ENCODE measurements around the gene FHAD1. TPM values are rescaled to one million over a fixed set of nuclear protein-coding genes. Genes with fewer than 3 reads are reported as not detected.

FHAD1 gene
- polyA plus RNA-seq, 1 of the 3 experiments (the other 2 are of a cell fraction): 0.48 TPM

DNA sequence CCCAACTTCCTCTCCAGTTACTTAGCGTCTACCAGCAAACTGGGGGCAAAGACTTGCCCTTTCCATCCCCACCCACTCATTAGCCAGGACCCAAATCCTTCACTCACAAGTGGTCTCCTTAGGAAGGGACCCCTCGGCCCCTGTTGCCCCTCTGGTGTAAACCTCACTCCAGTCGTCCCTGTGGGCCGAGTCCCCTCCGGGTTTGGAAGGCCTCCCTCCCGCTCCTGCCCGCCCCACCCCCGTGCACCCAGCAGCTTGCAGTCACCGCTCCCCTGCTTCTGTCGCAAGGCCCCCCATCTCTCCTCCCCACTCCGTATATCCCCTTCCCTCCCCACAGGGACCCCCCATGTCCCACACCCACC is 163.8 kb downstream of the FHAD1 start (continued):
- TF ChIP-seq, protein P1, sequence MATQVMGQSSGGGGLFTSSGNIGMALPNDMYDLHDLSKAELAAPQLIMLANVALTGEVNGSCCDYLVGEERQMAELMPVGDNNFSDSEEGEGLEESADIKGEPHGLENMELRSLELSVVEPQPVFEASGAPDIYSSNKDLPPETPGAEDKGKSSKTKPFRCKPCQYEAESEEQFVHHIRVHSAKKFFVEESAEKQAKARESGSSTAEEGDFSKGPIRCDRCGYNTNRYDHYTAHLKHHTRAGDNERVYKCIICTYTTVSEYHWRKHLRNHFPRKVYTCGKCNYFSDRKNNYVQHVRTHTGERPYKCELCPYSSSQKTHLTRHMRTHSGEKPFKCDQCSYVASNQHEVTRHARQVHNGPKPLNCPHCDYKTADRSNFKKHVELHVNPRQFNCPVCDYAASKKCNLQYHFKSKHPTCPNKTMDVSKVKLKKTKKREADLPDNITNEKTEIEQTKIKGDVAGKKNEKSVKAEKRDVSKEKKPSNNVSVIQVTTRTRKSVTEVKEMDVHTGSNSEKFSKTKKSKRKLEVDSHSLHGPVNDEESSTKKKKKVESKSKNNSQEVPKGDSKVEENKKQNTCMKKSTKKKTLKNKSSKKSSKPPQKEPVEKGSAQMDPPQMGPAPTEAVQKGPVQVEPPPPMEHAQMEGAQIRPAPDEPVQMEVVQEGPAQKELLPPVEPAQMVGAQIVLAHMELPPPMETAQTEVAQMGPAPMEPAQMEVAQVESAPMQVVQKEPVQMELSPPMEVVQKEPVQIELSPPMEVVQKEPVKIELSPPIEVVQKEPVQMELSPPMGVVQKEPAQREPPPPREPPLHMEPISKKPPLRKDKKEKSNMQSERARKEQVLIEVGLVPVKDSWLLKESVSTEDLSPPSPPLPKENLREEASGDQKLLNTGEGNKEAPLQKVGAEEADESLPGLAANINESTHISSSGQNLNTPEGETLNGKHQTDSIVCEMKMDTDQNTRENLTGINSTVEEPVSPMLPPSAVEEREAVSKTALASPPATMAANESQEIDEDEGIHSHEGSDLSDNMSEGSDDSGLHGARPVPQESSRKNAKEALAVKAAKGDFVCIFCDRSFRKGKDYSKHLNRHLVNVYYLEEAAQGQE (IDR thresholded peaks at IDR 0.05; ENCODE audit: low read depth, low read length): no peak
- TF ChIP-seq RXRA (IDR thresholded peaks at IDR 0.05; ENCODE audit: borderline replicate concordance, low read depth) (no peak), MEF2A (IDR thresholded peaks at IDR 0.05; ENCODE audit: borderline replicate concordance, low read depth) (no peak)
- TF ChIP-seq, protein P2, sequence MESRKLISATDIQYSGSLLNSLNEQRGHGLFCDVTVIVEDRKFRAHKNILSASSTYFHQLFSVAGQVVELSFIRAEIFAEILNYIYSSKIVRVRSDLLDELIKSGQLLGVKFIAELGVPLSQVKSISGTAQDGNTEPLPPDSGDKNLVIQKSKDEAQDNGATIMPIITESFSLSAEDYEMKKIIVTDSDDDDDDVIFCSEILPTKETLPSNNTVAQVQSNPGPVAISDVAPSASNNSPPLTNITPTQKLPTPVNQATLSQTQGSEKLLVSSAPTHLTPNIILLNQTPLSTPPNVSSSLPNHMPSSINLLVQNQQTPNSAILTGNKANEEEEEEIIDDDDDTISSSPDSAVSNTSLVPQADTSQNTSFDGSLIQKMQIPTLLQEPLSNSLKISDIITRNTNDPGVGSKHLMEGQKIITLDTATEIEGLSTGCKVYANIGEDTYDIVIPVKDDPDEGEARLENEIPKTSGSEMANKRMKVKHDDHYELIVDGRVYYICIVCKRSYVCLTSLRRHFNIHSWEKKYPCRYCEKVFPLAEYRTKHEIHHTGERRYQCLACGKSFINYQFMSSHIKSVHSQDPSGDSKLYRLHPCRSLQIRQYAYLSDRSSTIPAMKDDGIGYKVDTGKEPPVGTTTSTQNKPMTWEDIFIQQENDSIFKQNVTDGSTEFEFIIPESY (IDR thresholded peaks at IDR 0.05; ENCODE audit: borderline replicate concordance, low read depth): no peak

DNA sequence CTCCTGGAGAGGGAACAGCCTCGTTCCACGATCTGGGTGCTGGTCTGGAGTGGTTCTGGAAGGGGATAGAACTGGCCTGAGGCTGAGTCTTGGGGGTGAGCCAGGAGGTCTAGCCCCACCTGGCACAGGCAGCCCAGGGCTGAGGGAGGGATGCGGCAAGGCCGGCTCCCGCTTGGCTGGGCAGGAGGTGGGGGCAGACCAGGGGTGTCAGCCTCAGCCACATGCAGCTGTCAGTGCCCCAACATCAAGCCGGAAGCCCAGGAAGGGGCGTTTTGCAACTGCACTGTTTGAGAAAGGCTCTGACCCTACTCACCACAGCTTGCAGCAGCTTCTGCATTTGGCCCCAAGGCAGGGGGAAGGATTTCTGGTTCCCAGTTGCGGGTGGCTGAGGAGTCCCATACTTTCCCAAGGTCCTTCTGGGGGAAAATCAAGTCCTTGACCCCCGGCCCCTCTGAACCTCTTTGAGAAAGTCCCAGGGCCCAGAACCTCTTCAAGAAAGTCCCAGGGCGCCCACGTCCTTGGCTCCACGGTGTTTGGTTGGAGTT is 164.6 kb downstream of the FHAD1 start:
- POLR2A ChIA-PET: no interaction called here
- no peaks in the 10 kb centered on the region for H3K27me3 ChIP-seq (ENCODE audit: insufficient read depth)
- CTCF ChIA-PET: interaction anchor here (1.0 to 3.7 kb wide), 5 partner anchors 10 to 286 kb away, joined by 3 to 35 read pairs (median 6); no protein-coding TSS in a partner anchor
- peak overlapping the region; percentile 88 for H3K9ac ChIP-seq
- H3F3A ChIP-seq (replicated peaks; ENCODE audit: insufficient read depth): peaks cover 39% of the 10 kb centered on the region
- H3K36me3 ChIP-seq (replicated peaks in 1 of 2; ENCODE audit: control insufficient read depth in 1 of 2, insufficient read depth in 2 of 2, low read length in 1 of 2): peaks cover 0 to 4% of the 10 kb centered on the region in 2 experiments
- no peaks in the 10 kb centered on the region for H3K9me2 ChIP-seq
- H4K20me1 ChIP-seq (ENCODE audit: insufficient read depth): peaks cover 31% of the 10 kb centered on the region
- H2AFZ ChIP-seq (ENCODE audit: low read depth): no peak overlapping the region
- peak overlapping the region; percentile 84 to 92 for H3K4me3 ChIP-seq (ENCODE audit: low read depth in 2 of 2, low read length in 1 of 2)
- WGBS (ENCODE audit: low lambda C conversion rate): 50% methylated on average over 6 of the region's 12 CpGs
- H3K4me2 ChIP-seq: peak overlapping the region; percentile 96
- H3K27ac ChIP-seq (ENCODE audit: low read depth in 2 of 2, low read length in 1 of 2): no peak overlapping the region; a peak in 1 of 4 replicates
- H3K9me3 ChIP-seq: no peaks in the 10 kb centered on the region
- H3K4me1 ChIP-seq (ENCODE audit: control insufficient read depth in 1 of 2, insufficient read depth in 2 of 2, low read depth in 1 of 2, low read length in 1 of 2): peaks cover 31 to 36% of the 10 kb centered on the region in 2 experiments; a peak in 3 of 4 replicates
- no peak for DNase-seq
- peaks cover 58% of the 10 kb centered on the region for H3K79me2 ChIP-seq (ENCODE audit: insufficient read depth)
- no peak for TF ChIP-seq CTCF (IDR thresholded peaks at IDR 0.05)
- TF ChIP-seq SIN3A (IDR thresholded peaks at IDR 0.05; ENCODE audit: borderline replicate concordance, low read depth, low read length): no peak
- TF ChIP-seq RCOR1 (IDR thresholded peaks at IDR 0.05; ENCODE audit: low read length): no peak
- no peak for TF ChIP-seq CHD2 (IDR thresholded peaks at IDR 0.05; ENCODE audit: low read length, partially characterized antibody)
- TF ChIP-seq TCF12 (IDR thresholded peaks at IDR 0.05): no peak
- TF ChIP-seq MEF2A (IDR thresholded peaks at IDR 0.05; ENCODE audit: borderline replicate concordance, low read depth): no peak
- no peak for TF ChIP-seq RFX5 (IDR thresholded peaks at IDR 0.05; ENCODE audit: low read length)
- TF ChIP-seq FOSL2 (IDR thresholded peaks at IDR 0.05; ENCODE audit: borderline replicate concordance, low read depth): no peak
- no peak for TF ChIP-seq TAF1 (IDR thresholded peaks at IDR 0.05; ENCODE audit: borderline replicate concordance, low read depth, low read length)
- TF ChIP-seq NFIC (IDR thresholded peaks at IDR 0.05; ENCODE audit: borderline replicate concordance): no peak
- TF ChIP-seq, protein P1 (IDR thresholded peaks at IDR 0.05; ENCODE audit: low read depth, low read length): no peak
- TF ChIP-seq, protein P3, sequence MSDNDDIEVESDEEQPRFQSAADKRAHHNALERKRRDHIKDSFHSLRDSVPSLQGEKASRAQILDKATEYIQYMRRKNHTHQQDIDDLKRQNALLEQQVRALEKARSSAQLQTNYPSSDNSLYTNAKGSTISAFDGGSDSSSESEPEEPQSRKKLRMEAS (IDR thresholded peaks at IDR 0.05; ENCODE audit: low read depth): no peak
- TF ChIP-seq GATA2 (CRISPR knock-in tag; IDR thresholded peaks at IDR 0.05): no peak
- TF ChIP-seq USF1 (IDR thresholded peaks at IDR 0.05; ENCODE audit: borderline replicate concordance, low read depth): no peak
- TF ChIP-seq EP300 (IDR thresholded peaks at IDR 0.05; ENCODE audit: borderline replicate concordance in 1 of 2, low read depth in 1 of 2, low read length in 1 of 2): no peak
- no peak for TF ChIP-seq NRF1 (IDR thresholded peaks at IDR 0.05; ENCODE audit: low read depth, low read length)

Data from SK-N-SH (cell line).